NCI-H2107 treated with DMSO at 0.1 percent for 48 hours (cell line): ENCODE data around the gene MEIS1.

Source experiments
- DNase-seq: peaks from one replicate; lab custom pipeline; 2025; ENCODE audit not compliant: unreplicated experiment; lab: John Stamatoyannopoulos, UW

The MEIS1 gene

GRCh38 chr2:66443186-66443978 lies 8.5 kb downstream of the MEIS1 start:
- no peak for DNase-seq

GRCh38 chr2:66443979-66444861 lies 9.3 kb downstream of the MEIS1 start:
- DNase-seq = no peak

- no peak for DNase-seq
Measured at GRCh38 chr2:66445076-66445924, 10.4 kb downstream of the MEIS1 start.

GRCh38 chr2:66445925-66446871 lies 11.3 kb downstream of the MEIS1 start:
- DNase-seq = no peak

GRCh38 chr2:66446941-66447340 lies 12.0 kb downstream of the MEIS1 start:
- DNase-seq = no peak

GRCh38 chr2:66447677-66448076 lies 12.8 kb downstream of the MEIS1 start:
- no peak for DNase-seq

GRCh38 chr2:66448136-66448991 lies 13.4 kb downstream of the MEIS1 start:
- DNase-seq = no peak

GRCh38 chr2:66452214-66452613 lies 17.3 kb downstream of the MEIS1 start:
- DNase-seq = no peak

- no peak for DNase-seq
Measured at GRCh38 chr2:66452917-66453316, 18.0 kb downstream of the MEIS1 start.

- DNase-seq = no peak
Measured at GRCh38 chr2:66455490-66455889, 20.6 kb downstream of the MEIS1 start.

- DNase-seq = no peak
Measured at GRCh38 chr2:66456183-66457041, 21.5 kb downstream of the MEIS1 start.

GRCh38 chr2:66457545-66457944 lies 22.6 kb downstream of the MEIS1 start:
- no peak for DNase-seq

GRCh38 chr2:66460031-66460430 lies 25.1 kb downstream of the MEIS1 start:
- no peak for DNase-seq

- no peak for DNase-seq
Measured at GRCh38 chr2:66461001-66461663, 26.2 kb downstream of the MEIS1 start.

GRCh38 chr2:66461664-66462500 lies 27.0 kb downstream of the MEIS1 start:
- DNase-seq = no peak

GRCh38 chr2:66462501-66462825 lies 27.5 kb downstream of the MEIS1 start:
- DNase-seq = no peak

GRCh38 chr2:66463206-66463755 lies 28.4 kb downstream of the MEIS1 start:
- DNase-seq = no peak
